Left cardiac atrium (tissue), 4 donors: ENCODE data around the gene RGS6. TPM values are rescaled to one million over a fixed set of nuclear protein-coding genes. Genes with fewer than 3 reads are reported as not detected.
A peak's percentile ranks its signal among the peaks of the same experiment; 100 is the strongest.

Experiments used
- ATAC-seq, 2 donors: fragments of 200-7000 bp; cut with Tn5 transposase; one replicate each; pipeline ENCODE4 v1.9.1; 2020; ENCODE audit warnings: mild to moderate bottlenecking in 2 of 2, moderate library complexity in 2 of 2
- DNase-seq: peaks from one replicate; pipeline ENCODE4 v3.0.0-alpha.2; 2020
- intact Hi-C, 2 donors: fragments of 100-400 bp; cut with DNase I; formaldehyde crosslinking; loops; one replicate each; pipeline versions ENCODE4 v1.14.1 to v1.15.1; 2022 to 2023
- total RNA-seq, 2 donors: library from RNA; stranded (reverse); fragmentation: NEBNext Ultra II Directional; extraction: Animal tissue kit (Norgen Biotek cat#: 25700); gene quantifications; one replicate each; pipeline ENCODE4 v1.2.1, GENCODE V29; 2021
- donor health status: DM: no; HTN: yes; CAD: no.
- donor health status: DM: no; HTN: yes; CAD: no; lungs with severe emphysema.
- donor health status: DM: yes; HTN: yes; CAD: no.
- donor health status: Dilated cardiomyopathy.

The RGS6 gene
- total RNA-seq, 2 donors from 2014 or later = 12.4 to 18.5 TPM

DNA sequence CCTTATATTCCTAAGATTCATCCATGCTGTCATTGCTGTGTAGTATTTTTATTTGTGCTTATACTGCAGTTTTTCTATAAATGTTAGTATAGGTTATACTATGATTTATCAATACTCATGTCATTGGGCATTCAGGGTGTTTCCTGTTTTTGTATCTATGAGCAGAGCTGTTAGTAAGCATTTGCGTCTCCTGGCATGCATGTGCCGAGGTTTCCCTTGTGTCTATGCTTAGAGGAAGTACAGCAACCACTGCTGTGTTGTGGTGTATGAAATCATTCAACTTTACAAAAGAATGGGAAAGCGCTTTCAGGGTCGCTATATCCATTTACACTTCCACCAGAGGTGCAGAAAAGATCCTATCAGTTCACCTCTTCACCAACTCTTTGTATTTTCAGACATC, 122.7 kb downstream of the RGS6 start:
- intact Hi-C loops = no loop called here
- ATAC-seq (no peak), DNase-seq (no peak)

DNA sequence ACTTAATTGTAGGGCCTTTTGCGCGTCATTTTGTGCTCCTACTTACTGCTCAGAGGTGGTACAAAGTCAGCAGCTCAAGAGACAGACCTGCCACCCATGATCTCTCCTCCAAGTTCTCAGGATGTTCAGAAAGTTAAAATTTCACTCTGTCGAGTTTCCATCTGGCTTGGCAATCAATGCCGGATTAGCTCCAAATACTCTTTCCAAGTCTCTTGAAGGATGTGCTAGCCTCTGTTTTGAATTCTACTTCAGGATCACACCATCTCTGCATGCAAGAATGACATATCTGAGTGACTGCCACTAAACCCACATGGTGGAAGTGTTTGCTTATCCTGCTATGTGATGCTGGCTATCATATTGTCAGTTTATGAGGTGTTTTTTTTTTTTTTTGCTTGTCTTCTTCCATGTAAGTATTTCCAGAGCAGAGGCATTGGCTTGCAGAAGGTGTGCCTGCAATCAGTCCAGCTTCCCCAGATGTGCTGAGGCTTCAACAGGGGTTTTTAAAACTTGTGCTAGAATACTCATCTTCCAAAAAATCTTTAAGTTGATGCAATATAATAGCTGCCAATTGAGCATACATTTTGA, 125.6 kb downstream of the RGS6 start:
- intact Hi-C loops = no loop called here
- DNase-seq (no peak), ATAC-seq (peak in 1 of 2 donors; percentile 41)

DNA sequence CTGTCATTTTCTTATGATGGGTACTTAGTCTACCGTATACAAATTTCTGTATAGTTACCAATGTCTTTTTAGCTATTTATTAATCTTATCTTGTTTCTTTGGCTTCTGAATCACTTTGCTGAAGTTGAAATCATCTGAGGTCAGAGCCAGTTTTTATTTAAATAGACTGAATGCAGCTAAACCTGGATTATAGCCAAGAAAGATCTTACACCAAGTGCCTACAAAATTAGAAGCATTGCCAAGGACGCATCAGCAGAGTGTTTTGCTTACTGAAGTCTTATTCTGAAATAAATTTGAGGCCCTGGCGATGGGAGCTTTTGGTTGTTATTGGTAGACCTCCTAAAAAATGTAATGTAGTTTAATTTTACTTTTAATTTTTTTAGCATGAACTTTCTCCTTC, 128.2 kb downstream of the RGS6 start:
- no peak for DNase-seq
- intact Hi-C loops = no loop called here
- ATAC-seq = peak in 1 of 2 donors; percentile 52

DNA sequence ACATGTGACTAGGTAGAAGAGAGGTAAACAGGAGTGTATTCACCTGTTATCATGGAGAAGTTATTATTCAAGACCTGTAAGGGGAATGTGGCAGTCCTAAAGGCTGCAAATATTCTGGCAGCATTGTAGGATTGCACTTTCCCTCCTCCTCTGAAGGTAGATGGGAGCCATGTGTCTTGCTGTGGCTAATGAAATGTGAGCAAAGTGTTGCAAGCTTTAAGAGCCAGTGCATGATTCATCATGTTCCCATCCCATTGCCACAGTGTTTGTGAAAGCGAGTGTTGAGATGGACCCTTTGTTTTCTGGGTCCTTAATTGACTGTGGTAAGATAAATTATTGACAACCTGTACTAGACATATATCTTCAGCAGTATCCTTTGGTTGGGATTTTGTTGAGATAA, 128.7 kb downstream of the RGS6 start:
- intact Hi-C loops = no loop called here
- ATAC-seq (peak in 1 of 2 donors; percentile 66), DNase-seq (no peak)

DNA sequence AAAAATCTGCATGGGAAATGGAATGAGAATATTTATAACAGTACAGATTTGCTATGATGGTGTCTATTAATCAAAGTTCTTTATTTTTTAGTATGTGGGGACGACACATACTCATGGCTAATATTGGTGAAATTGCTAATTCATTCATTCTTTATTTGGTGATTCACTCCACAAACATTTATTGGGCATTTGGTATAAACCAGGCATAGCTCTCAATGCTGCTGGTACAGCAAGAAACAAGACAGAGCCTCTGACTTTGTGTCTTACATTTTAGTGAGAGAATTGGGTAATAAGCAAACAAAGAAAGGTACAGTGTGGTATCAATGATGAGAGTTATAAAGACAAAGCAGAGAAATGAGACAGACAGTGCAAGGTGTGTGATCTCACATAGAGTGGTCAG, 129.5 kb downstream of the RGS6 start:
- ATAC-seq = no peak
- DNase-seq = no peak
- intact Hi-C loops = no loop called here

DNA sequence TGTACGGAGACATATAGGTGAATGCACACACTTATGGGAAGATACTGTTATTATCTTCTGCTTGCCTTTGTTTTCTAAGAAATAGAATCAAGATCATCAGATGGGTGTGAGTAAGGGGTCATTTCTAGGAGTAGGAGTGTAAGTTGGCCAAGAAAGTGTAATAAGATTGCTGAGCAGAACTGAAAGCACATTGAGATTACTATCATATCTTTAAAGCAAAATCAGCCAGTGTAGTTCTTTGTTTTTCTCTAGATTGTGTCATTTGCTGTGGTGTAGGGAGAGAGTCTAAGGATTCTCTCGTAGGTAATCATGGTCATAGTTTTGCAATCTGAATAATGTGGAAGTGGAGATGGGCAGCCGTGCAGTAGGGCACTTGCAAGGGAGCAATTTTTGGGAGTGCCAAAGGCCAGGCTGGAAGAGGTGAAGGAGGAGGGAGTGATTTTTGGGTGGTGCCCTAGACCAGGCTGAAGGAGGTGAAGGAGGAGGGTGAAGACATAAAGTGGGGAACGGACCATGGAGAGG, 131.6 kb downstream of the RGS6 start:
- ATAC-seq (peak in 1 of 2 donors; percentile 68), DNase-seq (no peak)
- intact Hi-C loops = no loop called here

DNA sequence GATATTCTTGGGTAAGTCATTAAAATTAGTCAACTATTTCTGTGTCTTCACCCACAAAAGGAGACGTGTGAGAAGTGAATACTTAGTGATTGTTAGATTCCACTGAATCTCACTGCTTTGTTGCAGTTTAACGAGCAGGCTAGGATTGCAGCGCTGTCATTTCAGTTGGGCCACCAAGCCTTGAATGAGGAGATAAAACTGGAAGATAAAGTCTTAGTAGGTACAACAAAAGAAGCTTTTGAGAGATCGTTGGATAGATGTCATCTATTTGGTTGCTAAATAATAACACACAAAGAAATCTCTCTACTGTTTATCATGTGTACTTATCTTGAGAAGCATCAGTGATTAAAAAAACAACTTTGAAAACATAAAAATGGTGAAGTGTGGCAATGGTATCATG, 132.3 kb downstream of the RGS6 start:
- peak in 1 of 2 donors; percentile 23 for ATAC-seq
- intact Hi-C loops = no loop called here
- no peak for DNase-seq

DNA sequence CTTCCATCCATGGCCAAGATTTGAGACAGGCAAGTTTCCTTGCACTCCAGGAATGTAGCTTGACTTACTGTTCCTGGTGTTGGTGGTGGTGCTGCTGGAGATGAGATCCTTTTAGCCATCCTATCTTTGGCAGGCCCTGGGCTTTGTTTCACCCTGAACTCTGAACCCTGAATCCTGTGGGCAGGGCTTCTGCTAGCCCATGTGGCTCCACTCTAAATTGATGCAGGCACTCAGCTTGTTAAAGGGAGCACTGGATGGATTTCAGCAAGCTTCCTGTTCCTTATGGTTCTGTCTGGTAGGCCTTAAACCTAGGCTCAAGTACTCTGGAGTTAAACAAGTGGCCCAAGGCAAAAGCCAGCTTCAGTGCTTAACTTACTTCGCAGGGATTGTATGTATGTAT, 138.2 kb downstream of the RGS6 start:
- intact Hi-C loops = no loop called here
- DNase-seq (no peak), ATAC-seq (no peak)

DNA sequence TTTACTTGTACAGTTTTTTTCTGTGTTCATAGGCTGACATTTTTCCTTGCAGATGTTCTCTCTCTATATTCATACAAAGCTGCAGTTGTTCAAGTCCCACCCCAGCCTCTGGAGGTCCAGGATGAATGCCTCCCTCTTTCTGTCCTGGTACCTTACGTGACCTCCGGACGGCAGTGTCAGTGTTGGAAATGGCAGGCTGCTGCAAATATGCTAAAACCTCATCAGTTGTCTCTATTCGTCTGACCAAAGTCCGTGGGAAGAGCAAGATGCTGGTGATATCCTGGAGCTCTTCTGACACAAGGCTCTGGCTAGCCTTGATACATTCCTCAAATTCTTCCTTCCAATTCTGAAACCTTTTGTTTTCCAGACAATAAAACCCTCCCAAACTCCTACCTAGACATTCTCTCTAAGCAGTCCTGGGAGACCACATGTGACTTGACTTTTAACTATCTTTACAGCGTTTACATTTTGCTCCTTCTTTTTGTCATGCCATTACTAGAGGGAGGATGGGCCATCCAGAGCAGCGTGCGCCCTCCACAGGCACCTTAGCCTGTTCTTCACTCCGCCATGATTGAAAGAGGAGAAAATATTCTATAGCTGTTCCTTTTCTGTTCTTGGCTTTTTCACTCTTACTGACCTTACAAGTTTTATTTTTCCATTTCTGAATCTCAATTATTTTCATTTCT, 143.6 kb downstream of the RGS6 start:
- no peak for DNase-seq
- intact Hi-C loops = no loop called here
- no peak for ATAC-seq

DNA sequence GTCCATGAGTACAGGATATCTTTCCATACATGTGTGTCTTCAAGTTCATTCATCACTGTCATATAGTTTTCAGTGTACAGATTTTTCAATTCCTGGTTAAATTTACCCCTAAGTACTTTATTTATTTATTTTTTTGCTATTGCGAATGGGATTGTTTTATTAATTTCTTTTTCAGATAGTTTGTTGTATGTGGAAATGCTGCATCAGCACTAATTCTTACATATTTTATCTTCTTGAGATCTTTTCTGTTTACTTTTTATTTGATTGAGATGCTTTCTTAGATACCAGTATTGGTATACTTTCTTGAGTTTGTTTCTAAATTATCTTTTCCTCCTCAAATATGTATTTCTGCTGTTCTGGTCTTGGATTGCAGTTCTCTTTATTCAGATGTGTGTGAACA, 148.9 kb downstream of the RGS6 start:
- intact Hi-C loops = no loop called here
- DNase-seq = no peak

DNA sequence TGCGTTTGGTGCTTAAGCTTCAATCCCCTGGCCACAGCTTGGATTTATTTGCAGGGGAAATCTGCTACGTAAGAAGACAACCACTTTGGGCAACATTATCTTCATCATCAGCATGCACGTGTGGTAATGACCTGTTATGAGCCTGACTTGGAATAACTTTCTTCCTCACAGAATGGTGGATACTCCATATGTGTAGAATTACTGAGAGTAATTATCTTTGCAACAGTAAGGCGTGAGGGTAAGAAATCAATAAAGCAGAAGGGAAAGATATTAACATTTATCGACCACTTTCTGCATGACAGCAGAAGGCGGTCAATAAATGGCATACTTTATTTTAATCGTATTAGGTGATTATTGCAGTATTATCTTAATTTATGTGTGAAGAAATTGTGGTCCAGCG, 152.7 kb downstream of the RGS6 start:
- intact Hi-C loops = no loop called here
- no peak for DNase-seq
- no peak for ATAC-seq

More for the DNA sequence above, 148.9 kb downstream of the RGS6 start:
- no peak for ATAC-seq

DNA sequence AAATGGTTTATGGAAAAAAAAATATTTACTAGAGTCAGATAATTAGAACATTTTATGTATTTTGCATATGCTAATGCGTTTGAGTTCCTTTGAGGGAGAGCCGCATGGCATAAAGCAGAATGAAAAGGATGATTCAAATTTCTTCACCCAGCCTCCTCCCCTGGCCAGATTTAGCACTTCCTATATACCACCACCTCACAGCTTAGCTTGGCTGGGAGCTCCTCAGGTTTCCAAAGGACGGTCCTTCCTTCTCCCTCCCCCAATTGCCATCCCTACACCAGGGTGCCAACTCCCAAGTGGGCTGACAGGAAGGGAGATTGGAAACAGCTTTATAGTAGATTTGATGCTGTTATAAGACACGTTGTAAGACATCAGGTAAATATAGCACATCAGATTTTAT, 157.4 kb downstream of the RGS6 start:
- intact Hi-C loops = no loop called here
- DNase-seq (no peak), ATAC-seq (no peak)

DNA sequence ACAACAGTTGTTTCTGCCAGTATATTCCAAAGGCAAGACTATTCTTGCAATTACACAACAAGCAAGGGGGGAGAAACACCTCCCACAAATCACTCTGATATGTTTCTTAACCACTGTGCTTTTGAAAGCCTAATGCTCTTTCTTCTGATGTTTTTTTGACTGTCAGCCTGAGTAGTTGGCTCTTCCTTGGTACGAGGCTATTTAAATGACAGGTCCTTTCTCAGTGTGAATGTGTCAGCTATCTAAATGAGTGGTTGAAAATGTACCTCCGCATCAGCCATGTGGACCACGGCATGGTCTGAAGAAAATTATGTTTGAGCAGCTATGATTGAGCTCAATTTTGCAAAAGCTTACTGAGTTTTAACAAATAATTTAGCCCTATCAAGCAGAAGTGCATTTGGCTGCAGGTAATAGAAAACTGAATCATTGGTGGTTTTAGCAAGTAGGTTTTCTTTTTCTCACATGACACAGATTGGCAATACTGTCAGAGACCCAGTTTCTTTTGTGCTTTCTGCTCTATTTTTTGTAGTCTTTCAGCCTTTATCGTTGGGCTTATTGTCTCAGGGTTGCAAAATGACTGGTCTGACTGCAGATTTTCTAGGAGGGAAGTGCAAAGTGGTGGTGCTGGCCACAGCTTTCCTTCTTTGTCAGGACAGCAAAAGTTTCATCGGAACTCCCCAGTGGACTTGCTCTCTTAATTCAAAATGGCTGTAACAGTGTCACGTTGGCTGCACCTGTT, 162.8 kb downstream of the RGS6 start:
- intact Hi-C loops = no loop called here
- no peak for DNase-seq
- ATAC-seq = peak in 1 of 2 donors; percentile 60

DNA sequence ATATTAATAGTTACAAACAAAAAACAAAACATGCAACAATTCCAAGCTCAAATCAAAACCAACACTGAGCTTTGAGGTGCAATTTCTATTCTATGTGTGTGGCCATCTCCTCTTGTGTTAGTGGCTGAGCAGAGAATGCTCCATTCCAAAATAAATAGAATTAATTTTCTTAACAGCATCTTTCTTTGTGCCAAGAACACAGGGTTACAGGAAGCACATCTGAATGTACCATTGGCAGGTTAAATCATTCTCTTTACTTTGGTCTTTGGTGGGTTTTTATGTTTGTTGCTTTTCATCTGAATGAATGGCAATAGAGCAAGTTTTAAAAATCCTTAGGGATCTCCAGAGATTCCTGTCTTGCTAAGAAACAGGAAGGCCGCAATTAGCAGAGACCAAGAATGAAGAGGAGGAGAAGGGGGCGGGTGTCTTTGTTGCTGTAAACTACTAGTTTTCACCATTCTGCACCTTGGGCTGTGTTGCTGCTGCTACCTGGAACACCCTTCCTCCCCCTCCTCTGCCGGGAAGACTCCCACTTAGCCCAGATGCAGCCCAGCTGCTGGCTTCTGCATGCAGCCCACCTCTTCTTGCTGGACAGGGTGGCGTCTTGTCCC, 165.0 kb downstream of the RGS6 start:
- ATAC-seq = no peak
- intact Hi-C loops = no loop called here
- no peak for DNase-seq

DNA sequence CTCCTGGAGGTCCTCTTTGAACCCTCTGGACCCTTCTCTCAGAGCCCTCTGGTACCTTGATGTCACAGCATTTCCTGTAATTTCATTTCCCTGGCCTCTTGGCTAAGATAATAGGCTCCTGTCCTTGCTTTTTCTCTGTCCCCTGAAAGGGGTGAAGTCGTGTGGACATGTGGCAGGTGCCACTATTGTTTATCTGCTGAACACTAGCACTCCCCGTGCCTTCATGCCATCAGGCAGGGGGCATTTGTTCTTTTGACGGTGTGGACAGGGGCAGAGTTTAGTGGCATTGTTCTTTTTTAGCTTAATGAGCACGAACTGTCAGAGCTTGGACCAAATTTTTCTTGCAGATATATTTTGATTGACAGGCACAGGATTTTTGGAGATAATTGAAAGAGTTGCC, 166.0 kb downstream of the RGS6 start:
- intact Hi-C loops = no loop called here
- no peak for ATAC-seq

DNA sequence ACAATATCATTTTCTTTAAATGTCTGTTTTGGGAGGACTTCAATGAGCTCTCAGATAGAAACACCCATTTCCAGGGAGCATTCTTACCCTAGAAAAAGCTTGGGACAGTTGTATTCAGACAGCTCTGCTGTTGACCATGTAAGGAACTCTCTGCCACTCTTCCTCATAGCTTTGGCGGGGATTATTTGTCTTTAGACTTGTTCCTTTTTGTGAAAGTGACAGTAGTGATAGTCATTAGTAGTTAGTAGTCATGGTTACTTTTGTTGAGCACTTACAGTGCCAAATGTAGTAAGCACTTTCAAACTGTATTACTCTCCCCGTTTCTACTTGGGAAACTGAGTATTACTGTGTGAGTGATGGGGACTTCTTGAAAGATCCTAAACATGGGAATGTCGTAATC, 167.3 kb downstream of the RGS6 start:
- intact Hi-C loops = no loop called here
- DNase-seq (no peak), ATAC-seq (no peak)

More for the DNA sequence above, 166.0 kb downstream of the RGS6 start:
- DNase-seq = no peak

DNA sequence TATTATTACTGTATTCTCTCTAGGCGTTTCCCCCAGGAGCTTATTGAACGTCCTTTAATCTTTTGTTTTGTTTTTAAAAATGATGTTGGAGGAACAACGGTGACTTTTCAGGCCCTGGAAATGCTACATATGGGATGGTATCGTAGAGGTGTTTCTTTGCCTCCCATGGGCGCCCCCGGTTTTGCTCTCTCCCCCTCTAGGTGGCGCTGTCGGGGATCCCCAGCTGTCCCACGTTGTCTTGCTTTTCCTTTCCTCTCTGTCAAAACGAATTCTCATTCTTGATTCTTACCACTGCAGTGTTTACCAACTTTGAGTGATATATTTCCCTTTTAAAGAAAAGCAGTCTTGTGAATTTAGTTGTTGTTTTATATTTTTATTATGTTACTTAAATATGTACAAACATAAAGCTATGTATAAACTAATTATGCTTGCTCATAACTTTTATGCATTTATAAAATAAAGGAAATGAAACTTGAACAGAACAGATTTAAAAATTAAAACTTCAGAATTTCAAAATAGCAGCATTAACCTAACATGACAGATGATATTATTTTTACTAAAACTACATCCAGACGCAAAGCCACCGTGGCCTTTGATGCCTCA, 171.9 kb downstream of the RGS6 start:
- no peak for ATAC-seq
- no peak for DNase-seq
- intact Hi-C loops = no loop called here

DNA sequence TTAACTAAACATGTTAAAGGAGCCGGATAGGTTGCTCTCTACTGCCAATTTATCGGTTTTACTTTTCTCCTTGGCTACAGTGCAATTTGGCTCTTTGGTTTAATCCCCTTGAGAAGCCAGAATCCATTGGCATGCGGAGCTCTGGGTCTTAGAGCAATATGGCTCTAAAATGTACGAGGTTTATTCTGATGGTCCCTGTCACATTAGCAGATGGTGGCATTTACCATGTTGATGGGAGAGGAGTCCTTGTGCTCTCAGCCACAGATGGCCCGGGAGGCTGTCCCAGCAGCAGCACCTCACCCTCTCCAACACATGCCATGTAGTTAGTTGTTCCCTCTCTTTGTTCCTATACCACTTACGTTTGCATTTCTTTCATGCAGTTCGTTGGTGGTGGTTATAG, 179.7 kb downstream of the RGS6 start:
- intact Hi-C loops = no loop called here
- ATAC-seq (no peak), DNase-seq (no peak)

DNA sequence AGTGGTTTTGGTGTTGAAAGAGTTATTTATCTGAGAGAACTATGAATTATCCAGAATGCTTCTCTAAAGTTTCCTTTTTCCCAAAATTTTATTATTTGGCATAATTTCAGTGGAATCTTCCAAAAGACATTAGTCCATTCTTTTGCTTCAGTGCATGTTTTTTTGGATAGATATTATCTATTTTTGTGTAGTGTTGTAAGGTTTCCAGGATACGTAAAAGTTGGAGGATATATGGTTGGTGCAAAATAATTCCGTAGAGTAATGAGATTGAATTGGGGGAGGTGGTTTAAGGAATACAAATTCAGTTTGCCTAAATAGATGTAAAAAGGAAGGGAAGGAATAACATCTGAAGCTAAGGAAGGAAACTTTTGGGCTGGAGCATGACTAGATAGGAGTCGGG, 186.6 kb downstream of the RGS6 start:
- ATAC-seq = no peak
- no peak for DNase-seq
- intact Hi-C loops = no loop called here

DNA sequence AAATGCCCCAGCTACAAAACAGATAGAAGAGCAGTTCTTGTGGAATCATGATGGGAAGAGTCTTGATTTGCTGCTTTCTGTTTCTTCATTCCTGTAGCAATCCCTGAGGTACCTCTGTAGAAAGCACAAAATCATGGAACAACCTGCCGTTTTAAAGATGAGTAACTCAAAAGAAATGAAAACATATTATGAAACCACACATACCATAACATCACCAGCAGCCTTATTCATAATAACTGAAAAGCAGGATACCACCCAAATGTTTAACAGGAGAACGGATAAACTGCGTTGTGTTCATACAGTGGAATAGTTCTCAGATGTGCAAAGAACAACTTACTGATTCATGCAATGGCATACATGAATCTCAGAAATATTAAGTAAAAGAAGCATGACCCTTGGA, 188.1 kb downstream of the RGS6 start:
- peak in 1 of 2 donors; percentile 67 for ATAC-seq
- DNase-seq = no peak
- intact Hi-C loops = no loop called here
